GM12872 (cell line): ENCODE results near the gene LRSAM1.

ENCODE experiments used
- CTCF ChIP-seq: IDR thresholded peaks from 3 replicates; pipeline ENCODE4 v1.5.1; 2011; ENCODE audit warnings: low read depth, mild to moderate bottlenecking, low read length, moderate library complexity; ENCODE audit not compliant: insufficient read depth

The LRSAM1 gene

GRCh38 chr9:127543973-127544533 lies 92.7 kb downstream of the LRSAM1 start:
- TF ChIP-seq CTCF, result no peak

GRCh38 chr9:127545196-127546124 lies 94.2 kb downstream of the LRSAM1 start:
- no peak for TF ChIP-seq CTCF

GRCh38 chr9:127546125-127546832 lies 95.0 kb downstream of the LRSAM1 start:
- TF ChIP-seq CTCF, result no peak

- TF ChIP-seq CTCF, result no peak
Measured at GRCh38 chr9:127548352-127548881, 97.1 kb downstream of the LRSAM1 start.

DNA sequence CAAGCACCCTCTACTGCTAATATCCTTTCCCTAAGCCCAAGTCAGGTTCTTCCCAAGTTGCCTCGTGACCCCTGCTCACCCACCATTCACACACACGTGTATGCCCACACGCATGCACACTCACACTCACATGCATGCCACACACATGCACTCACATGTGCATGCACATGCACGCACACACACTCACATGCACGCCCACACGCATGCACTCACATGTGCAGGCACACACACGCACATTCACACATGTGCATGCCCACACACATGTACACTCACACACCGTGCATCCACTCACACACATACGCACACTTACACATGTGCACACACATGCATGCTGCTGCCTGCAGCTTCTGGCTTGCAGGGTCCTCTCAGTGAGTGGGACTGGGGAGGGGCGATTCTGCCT lies 97.9 kb downstream of the LRSAM1 start:
- TF ChIP-seq CTCF, result no peak

GRCh38 chr9:127549751-127550150 lies 98.4 kb downstream of the LRSAM1 start:
- no peak for TF ChIP-seq CTCF

- TF ChIP-seq CTCF, result no peak
Measured at GRCh38 chr9:127550282-127550681, 99.0 kb downstream of the LRSAM1 start.
